ENCODE results near the gene GABRP.

GRCh38 chr5:170750791-170751190, 32.7 kb upstream of the GABRP start:
- TF ChIP-seq GATA3 (IDR thresholded peaks at IDR 0.05; ENCODE audit: low read depth, low read length) (no peak), GATA2 (IDR thresholded peaks at IDR 0.05; ENCODE audit: low read depth, low read length) (no peak)
